ENCODE data around the gene SCAPER.

Gene SCAPER

GRCh38 chr15:76380249-76380648 is 524.9 kb downstream of the SCAPER start:
- no peak for DNase-seq (ENCODE audit: low read depth)
- TF ChIP-seq, protein P1, sequence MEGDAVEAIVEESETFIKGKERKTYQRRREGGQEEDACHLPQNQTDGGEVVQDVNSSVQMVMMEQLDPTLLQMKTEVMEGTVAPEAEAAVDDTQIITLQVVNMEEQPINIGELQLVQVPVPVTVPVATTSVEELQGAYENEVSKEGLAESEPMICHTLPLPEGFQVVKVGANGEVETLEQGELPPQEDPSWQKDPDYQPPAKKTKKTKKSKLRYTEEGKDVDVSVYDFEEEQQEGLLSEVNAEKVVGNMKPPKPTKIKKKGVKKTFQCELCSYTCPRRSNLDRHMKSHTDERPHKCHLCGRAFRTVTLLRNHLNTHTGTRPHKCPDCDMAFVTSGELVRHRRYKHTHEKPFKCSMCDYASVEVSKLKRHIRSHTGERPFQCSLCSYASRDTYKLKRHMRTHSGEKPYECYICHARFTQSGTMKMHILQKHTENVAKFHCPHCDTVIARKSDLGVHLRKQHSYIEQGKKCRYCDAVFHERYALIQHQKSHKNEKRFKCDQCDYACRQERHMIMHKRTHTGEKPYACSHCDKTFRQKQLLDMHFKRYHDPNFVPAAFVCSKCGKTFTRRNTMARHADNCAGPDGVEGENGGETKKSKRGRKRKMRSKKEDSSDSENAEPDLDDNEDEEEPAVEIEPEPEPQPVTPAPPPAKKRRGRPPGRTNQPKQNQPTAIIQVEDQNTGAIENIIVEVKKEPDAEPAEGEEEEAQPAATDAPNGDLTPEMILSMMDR (IDR thresholded peaks at IDR 0.05; ENCODE audit: low read depth, low read length, missing control alignments), result no peak
- no peak overlapping the region for H3K4me3 ChIP-seq (ENCODE audit: low read depth, low read length)

DNA sequence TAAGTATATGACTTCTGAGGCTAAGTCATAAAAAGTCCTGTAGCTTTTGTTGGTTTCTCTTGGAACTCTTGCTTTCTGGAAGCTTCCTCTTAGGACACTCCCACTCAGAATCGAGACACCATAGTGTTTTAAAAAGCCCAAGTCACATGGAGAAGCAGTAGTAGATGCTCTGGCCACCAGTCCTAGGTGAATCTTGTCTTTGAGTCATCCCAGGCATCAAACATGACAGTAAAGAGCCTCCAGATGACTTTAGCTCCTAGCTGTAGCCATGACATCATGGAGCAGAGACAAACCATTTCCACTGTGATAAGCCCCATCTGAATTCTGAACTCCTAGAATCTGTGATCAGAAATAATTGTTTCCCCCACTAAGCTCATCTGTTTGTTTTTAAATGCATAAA is 526.4 kb downstream of the SCAPER start:
- TF ChIP-seq, protein P1 (IDR thresholded peaks at IDR 0.05; ENCODE audit: low read depth, low read length, missing control alignments), result no peak
- no peak for DNase-seq (ENCODE audit: low read depth)

DNA sequence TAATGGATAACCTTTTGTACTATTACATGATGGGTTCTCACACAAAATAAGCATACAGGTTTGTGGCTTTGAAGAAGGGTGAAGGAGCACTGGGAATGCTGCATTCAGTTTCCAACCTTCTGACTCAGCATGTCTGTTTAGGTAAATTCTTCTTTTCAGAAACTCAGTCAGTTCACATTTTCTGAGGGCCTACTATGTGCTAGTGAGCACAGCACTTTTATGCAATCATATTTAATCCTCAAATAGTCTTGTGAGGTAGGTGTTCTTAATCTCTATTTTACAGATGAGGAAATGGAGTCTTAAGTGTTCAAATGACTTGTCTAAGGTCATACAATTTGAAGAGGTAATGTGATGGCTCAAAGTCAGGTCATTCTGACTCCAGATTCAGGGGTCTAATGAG is 527.4 kb downstream of the SCAPER start:
- TF ChIP-seq, protein P1 (IDR thresholded peaks at IDR 0.05; ENCODE audit: low read depth, low read length, missing control alignments), result no peak
- DNase-seq (ENCODE audit: low read depth), result no peak
- H3K4me3 ChIP-seq (ENCODE audit: low read depth, low read length), result no peak overlapping the region

More for the DNA sequence above, 526.4 kb downstream of the SCAPER start:
- H3K4me3 ChIP-seq (ENCODE audit: low read depth, low read length), result no peak overlapping the region

- TF ChIP-seq, protein P1 (IDR thresholded peaks at IDR 0.05; ENCODE audit: low read depth, low read length, missing control alignments), result no peak
- H3K4me3 ChIP-seq (ENCODE audit: low read depth, low read length), result no peak overlapping the region
- DNase-seq (ENCODE audit: low read depth), result no peak
Measured at GRCh38 chr15:76377217-76377616, 527.9 kb downstream of the SCAPER start.

DNA sequence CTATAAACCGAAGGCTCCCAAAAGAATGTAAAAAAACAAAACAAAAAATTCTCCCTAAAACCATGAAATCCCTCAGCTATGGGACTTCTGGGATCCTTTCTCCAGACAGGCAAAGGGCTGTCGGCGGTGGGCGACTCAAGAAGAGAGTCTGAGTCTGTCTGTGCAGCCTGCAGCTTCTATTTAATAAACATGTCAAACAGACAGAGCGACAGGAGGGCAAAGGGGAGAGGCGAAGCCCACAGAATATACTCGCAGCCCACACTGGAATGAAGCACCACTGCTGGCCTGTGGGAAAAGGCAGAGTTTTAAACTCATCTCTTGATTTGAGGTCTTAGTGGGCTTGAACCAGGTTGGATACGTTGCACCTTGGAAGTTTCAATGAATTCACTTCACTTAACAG is 528.3 kb downstream of the SCAPER start:
- TF ChIP-seq, protein P1 (IDR thresholded peaks at IDR 0.05; ENCODE audit: low read depth, low read length, missing control alignments), result no peak
- no peak overlapping the region for H3K4me3 ChIP-seq (ENCODE audit: low read depth, low read length)
- DNase-seq (ENCODE audit: low read depth), result no peak

DNA sequence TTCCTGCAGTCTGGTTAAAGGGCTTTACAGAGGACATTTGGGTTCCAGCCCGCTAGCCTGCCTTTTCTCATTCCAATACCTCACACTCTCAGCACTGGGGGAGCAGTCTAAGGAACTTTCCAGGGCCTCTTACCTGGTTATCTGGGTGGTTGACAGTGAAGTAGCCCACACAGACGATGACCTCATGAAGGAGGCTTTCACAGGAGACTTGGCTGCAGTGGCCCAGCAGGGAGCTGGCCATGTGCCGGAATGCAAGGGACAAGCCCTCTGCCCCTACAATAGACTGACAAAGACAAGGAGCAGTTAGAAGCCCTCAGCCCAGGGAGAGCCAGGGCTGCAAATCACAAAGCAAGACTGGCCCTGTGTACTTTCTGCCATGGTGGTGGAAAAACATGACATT is 529.1 kb downstream of the SCAPER start:
- DNase-seq (ENCODE audit: low read depth), result no peak
- no peak overlapping the region for H3K4me3 ChIP-seq (ENCODE audit: low read depth, low read length)
- TF ChIP-seq, protein P1 (IDR thresholded peaks at IDR 0.05; ENCODE audit: low read depth, low read length, missing control alignments), result no peak

DNA sequence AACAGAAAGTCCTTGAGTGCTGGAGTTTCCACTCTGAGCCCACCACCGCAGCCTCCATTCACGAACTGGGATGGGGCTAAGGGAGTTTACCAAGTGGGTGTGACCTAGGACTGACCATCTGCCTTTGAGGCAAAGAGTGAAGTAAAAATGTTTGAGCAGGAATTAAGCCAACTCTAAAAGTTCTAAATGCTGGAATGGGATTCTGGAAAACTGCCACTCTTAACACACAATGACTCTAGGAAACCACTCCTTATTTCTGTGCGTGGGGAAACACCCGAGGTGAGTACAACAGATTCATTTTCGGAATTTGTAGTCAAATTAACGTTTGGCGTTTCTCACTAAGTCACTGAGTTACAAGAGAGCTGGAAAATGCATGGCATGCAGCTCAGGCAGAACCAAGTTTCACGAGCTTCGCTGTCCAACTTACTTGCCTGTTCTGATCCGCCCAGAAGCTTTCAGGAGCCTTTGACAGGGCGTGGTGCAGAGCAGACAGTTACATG is 537.0 kb downstream of the SCAPER start:
- H3K4me3 ChIP-seq (ENCODE audit: low read depth, low read length), result no peak overlapping the region
- no peak for DNase-seq (ENCODE audit: low read depth)
- TF ChIP-seq, protein P1 (IDR thresholded peaks at IDR 0.05; ENCODE audit: low read depth, low read length, missing control alignments), result no peak

All from GM12864 (cell line).